Measurements from ENCODE around the gene KCNJ5.

DNA sequence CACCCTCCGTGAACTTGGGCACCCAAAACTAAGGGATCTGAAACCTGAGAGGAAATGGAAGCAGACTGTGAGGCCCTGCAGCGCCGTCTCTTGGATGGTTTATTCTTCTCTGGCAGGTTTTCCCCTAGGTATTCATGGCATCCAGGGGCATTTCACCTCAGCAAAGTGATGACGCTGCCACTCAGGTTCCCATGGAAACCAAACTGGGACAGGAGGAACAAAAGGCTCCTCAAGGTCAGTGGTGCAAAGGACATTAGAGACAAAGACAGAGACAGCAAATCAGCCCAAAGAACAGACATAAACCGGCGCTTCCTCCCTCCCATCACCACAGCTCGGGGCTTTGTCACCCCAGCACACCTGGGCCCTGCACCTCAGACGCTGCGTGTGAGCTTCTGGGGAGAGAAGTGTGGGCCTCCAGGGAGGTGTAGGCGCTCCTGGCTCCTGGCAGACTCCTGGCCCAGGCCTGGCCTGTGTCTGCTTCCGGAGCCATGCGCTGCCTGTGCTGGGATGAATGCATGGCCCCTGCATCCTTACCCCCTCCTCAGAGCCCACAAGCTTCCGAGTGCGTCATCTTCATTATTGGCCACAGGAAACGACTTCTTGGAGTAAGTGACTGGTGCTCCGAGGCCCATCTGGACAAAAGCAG is 45.6 kb downstream of the KCNJ5 start:
- TF ChIP-seq, protein P1, sequence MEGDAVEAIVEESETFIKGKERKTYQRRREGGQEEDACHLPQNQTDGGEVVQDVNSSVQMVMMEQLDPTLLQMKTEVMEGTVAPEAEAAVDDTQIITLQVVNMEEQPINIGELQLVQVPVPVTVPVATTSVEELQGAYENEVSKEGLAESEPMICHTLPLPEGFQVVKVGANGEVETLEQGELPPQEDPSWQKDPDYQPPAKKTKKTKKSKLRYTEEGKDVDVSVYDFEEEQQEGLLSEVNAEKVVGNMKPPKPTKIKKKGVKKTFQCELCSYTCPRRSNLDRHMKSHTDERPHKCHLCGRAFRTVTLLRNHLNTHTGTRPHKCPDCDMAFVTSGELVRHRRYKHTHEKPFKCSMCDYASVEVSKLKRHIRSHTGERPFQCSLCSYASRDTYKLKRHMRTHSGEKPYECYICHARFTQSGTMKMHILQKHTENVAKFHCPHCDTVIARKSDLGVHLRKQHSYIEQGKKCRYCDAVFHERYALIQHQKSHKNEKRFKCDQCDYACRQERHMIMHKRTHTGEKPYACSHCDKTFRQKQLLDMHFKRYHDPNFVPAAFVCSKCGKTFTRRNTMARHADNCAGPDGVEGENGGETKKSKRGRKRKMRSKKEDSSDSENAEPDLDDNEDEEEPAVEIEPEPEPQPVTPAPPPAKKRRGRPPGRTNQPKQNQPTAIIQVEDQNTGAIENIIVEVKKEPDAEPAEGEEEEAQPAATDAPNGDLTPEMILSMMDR (IDR thresholded peaks at IDR 0.05; ENCODE audit: borderline replicate concordance, extremely low read depth, low read length, poor library complexity, severe bottlenecking): no peak
- TF ChIP-seq EZH2 (IDR thresholded peaks at IDR 0.05; ENCODE audit: borderline replicate concordance, low read depth, low read length, severe bottlenecking): no peak
